ENCODE measurements around the gene CMTM2.
"Not testable (repeated sequence)": the region's sequence is repeated elsewhere in the genome, so short reads cannot be mapped to it uniquely, and the experiment has no call there.

Gene CMTM2

GRCh38 chr16:66592814-66593213, 13.6 kb downstream of the CMTM2 start:
- no peak for TF ChIP-seq CTCF (conservative IDR thresholded peaks at IDR 0.05; ENCODE audit: low read depth, low read length)
- DNase-seq (ENCODE audit: low read depth) = no peak
- no peak overlapping the region for H3K4me3 ChIP-seq (ENCODE audit: low read length)

- no peak for DNase-seq (ENCODE audit: low read depth)
- no peak for TF ChIP-seq CTCF (conservative IDR thresholded peaks at IDR 0.05; ENCODE audit: low read depth, low read length)
- no peak overlapping the region for H3K4me3 ChIP-seq (ENCODE audit: low read length)
Measured at GRCh38 chr16:66594739-66595138, 15.5 kb downstream of the CMTM2 start.

- not testable (repeated sequence) for H3K4me3 ChIP-seq (ENCODE audit: low read length); DNase-seq (ENCODE audit: low read depth)
Measured at GRCh38 chr16:66596559-66596958, 17.3 kb downstream of the CMTM2 start.

- no peak for DNase-seq (ENCODE audit: low read depth)
- no peak overlapping the region for H3K4me3 ChIP-seq (ENCODE audit: low read length)
- TF ChIP-seq CTCF (conservative IDR thresholded peaks at IDR 0.05; ENCODE audit: low read depth, low read length) = no peak
Measured at GRCh38 chr16:66596986-66597848, 18.0 kb downstream of the CMTM2 start.

GRCh38 chr16:66598111-66598510, 18.8 kb downstream of the CMTM2 start:
- DNase-seq (ENCODE audit: low read depth) = no peak
- TF ChIP-seq CTCF (conservative IDR thresholded peaks at IDR 0.05; ENCODE audit: low read depth, low read length) = no peak
- H3K4me3 ChIP-seq (ENCODE audit: low read length) = no peak overlapping the region

GRCh38 chr16:66599726-66600125, 20.5 kb downstream of the CMTM2 start:
- no peak overlapping the region for H3K4me3 ChIP-seq (ENCODE audit: low read length)
- no peak for TF ChIP-seq CTCF (conservative IDR thresholded peaks at IDR 0.05; ENCODE audit: low read depth, low read length)
- no peak for DNase-seq (ENCODE audit: low read depth)

GRCh38 chr16:66600477-66600876, 21.2 kb downstream of the CMTM2 start:
- no peak for TF ChIP-seq CTCF (conservative IDR thresholded peaks at IDR 0.05; ENCODE audit: low read depth, low read length)
- no peak overlapping the region for H3K4me3 ChIP-seq (ENCODE audit: low read length)
- no peak for DNase-seq (ENCODE audit: low read depth)
